NT2/D1 (cell line): ENCODE data around the gene NFATC3.

Source experiments
- SUZ12 ChIP-seq: IDR thresholded peaks from 2 replicates; pipeline ENCODE4 v1.6.1; 2011; ENCODE audit not compliant: insufficient read length, insufficient read depth; ENCODE audit errors: extremely low read depth
- YY1 ChIP-seq: IDR thresholded peaks from 2 replicates; pipeline ENCODE4 v1.6.1; 2011; ENCODE audit not compliant: insufficient read length, insufficient read depth
- ZNF274 ChIP-seq: IDR thresholded peaks from 2 replicates; pipeline ENCODE4 v1.6.1; 2011; ENCODE audit warnings: mild to moderate bottlenecking, low read depth, low read length

DNA sequence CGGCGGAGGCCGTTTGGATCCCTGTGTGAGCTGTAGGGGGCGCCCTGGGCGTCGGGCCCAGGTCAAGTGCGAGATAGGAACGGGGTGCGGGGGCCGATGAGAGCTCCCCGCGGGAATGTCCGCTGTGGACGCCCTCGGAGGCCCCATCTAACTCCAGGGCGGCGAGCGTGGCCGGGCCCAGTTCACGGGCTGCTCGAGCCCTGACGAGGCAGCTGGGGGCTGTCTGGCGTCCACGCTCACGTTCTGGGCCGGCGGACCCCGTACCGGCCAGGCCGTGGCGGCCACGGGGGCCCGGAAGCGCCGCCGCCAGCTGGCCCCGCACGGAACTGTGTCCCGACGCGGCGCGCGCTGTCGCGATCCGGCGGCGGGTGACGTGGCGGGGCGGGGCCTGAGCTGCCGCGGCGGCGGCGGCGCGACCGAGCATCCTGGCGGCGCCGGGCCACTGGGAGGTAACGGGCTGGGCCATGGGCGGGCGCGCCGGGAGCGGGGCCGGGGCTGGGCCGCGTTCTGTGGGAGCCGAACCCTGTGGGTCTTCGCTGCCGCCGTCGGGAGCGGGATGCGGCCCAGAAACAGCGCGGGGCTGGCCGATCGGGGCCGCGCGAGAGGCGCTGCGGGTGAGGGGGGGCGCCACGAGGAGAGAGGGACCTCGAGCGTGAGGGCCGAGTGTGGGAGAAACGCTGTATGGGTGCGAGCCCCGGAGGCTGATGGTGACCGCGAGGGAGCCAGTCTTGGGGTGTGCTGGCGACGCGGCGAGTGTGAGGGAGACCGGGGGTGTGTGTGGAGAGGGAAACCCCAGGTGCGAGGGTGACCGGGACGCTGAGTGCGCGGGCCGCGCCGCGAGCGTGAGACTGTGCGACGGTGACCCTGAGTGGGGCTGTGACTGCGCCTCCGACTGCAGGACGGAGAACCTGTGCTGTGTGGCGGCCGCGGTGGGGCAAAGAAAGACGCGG is 179.2 kb downstream of the NFATC3 start, which contains the start of gene SLC7A6:
- TF ChIP-seq SUZ12 (no peak), YY1 (no peak), ZNF274 (no peak)
